HepG2 (cell line): Measurements from ENCODE around the gene SORD. TPM values are rescaled to one million over a fixed set of nuclear protein-coding genes. Genes with fewer than 3 reads are reported as not detected.
"Not testable (repeated sequence)": the region's sequence is repeated elsewhere in the genome, so short reads cannot be mapped to it uniquely, and the experiment has no call there.

Experiments used
- BORCS8-MEF2B ChIP-seq: sonication (generic); formaldehyde crosslinking; IDR thresholded peaks from 2 replicates; pipeline ENCODE4 v1.8.0; 2022; ENCODE audit warnings: mild to moderate bottlenecking, missing genetic modification reagents
- CEBPB ChIP-seq: IDR thresholded peaks from 2 replicates; pipeline ENCODE4 v1.6.1; 2011; ENCODE audit warnings: low read depth, low read length, improper control_type of control experiment, borderline replicate concordance
- CREB1 ChIP-seq, 2 experiments: fragments of 450-650 bp in 1 of 2; IDR thresholded peaks; 2 replicates each; pipeline ENCODE4 v1.6.1; 2016 to 2017; ENCODE audit warnings: control low read depth in 1 of 2, mild to moderate bottlenecking in 1 of 2, missing compliant biosample characterization in 1 of 2, missing genetic modification characterization in 1 of 2
- FOXA3 ChIP-seq: IDR thresholded peaks from 2 replicates; pipeline ENCODE4 v1.6.1; 2016; ENCODE audit warnings: missing genetic modification reagents, missing compliant biosample characterization
- FOXK1 ChIP-seq: sonication (generic); formaldehyde crosslinking; IDR thresholded peaks from 2 replicates; pipeline ENCODE4 v1.4.0; 2020; ENCODE audit warnings: low read depth, missing genetic modification reagents, borderline replicate concordance
- ISL2 ChIP-seq: sonication (generic); formaldehyde crosslinking; IDR thresholded peaks from 2 replicates; pipeline ENCODE4 v1.5.0; 2020; ENCODE audit warnings: missing genetic modification reagents
- KDM3A ChIP-seq: IDR thresholded peaks from 2 replicates; pipeline ENCODE4 v1.6.1; 2018; ENCODE audit warnings: low read depth, missing compliant biosample characterization
- NONO ChIP-seq, 2 experiments: fragments of 450-650 bp in 1 of 2; sonication (generic) in 1 of 2; formaldehyde crosslinking in 1 of 2; IDR thresholded peaks in 1 of 2; conservative IDR thresholded peaks in 1 of 2; 2 replicates each; pipeline versions ENCODE4 v1.6.1 to v1.8.0; 2017 to 2022; ENCODE audit warnings: mild to moderate bottlenecking in 1 of 2, missing genetic modification reagents in 1 of 2, moderate library complexity in 1 of 2
- RCOR2 ChIP-seq: IDR thresholded peaks from 2 replicates; pipeline ENCODE4 v1.6.1; 2016; ENCODE audit warnings: missing biosample characterization, missing genetic modification reagents
- RFXAP ChIP-seq: sonication (generic); formaldehyde crosslinking; IDR thresholded peaks from 2 replicates; pipeline ENCODE4 v1.4.0; 2020; ENCODE audit warnings: missing genetic modification reagents, borderline replicate concordance
- STAT6 ChIP-seq: sonication (generic); formaldehyde crosslinking; IDR thresholded peaks from 2 replicates; pipeline ENCODE4 v1.4.0; 2020; ENCODE audit warnings: missing genetic modification reagents, mild to moderate bottlenecking, borderline replicate concordance
- ZNF281 ChIP-seq: sonication (generic); formaldehyde crosslinking; IDR thresholded peaks from 2 replicates; pipeline ENCODE4 v1.4.0; 2020; ENCODE audit warnings: missing genetic modification reagents, borderline replicate concordance
- ZNF337 ChIP-seq: sonication (generic); formaldehyde crosslinking; IDR thresholded peaks from 2 replicates; pipeline ENCODE4 v1.5.1; 2020; ENCODE audit warnings: missing genetic modification reagents, low read depth, mild to moderate bottlenecking, borderline replicate concordance
- ZNF609 ChIP-seq: sonication (generic); formaldehyde crosslinking; IDR thresholded peaks from 2 replicates; pipeline ENCODE4 v1.4.0; 2020; ENCODE audit warnings: mild to moderate bottlenecking, missing genetic modification reagents, borderline replicate concordance
- ZNF747 ChIP-seq: sonication (generic); formaldehyde crosslinking; IDR thresholded peaks from 2 replicates; pipeline ENCODE4 v1.8.1; 2023; ENCODE audit warnings: missing genetic modification reagents, mild to moderate bottlenecking, borderline replicate concordance
- ZNF788 ChIP-seq: sonication (generic); formaldehyde crosslinking; IDR thresholded peaks from 2 replicates; pipeline ENCODE4 v1.5.0; 2020; ENCODE audit warnings: mild to moderate bottlenecking, missing genetic modification reagents, borderline replicate concordance
- polyA plus RNA-seq, 8 experiments: library from polyadenylated mRNA; depleted of rRNA in 3 of 8; stranded (reverse) in 7 of 8; unstranded in 1 of 8; fragments of >200 nt; fragmentation: Illumina TruSeq in 4 of 8; extraction: Trizol in 4 of 8; gene quantifications; 2 replicates each; pipeline versions ENCODE4 v1.2.1 to v1.2.3, GENCODE V29; 2011 to 2016; ENCODE audit warnings: low read depth in 4 of 8, missing spikeins in 1 of 8, mixed read lengths in 1 of 8; ENCODE audit not compliant: insufficient read depth in 1 of 8
- total RNA-seq, 5 experiments: library from RNA; depleted of rRNA; stranded (reverse); fragments of >200 nt; fragmentation: Illumina TruSeq; extraction: Trizol; gene quantifications; 2 replicates each; pipeline ENCODE4 v1.2.3, GENCODE V29; 2016; ENCODE audit warnings: low read depth in 1 of 5

SORD gene
- total and polyA plus RNA-seq, 2 of the 13 experiments (the other 11 are each of a cell fraction or from before 2014, with no cell fraction given), result 59.1 to 95.3 TPM

- TF ChIP-seq STAT6 (CRISPR knock-in tag) (peak; percentile 66; the same call in 1 of the 2 replicates), RCOR2 (CRISPR knock-in tag) (peak; percentile 79), ISL2 (CRISPR knock-in tag) (peak; percentile 91), ZNF281 (CRISPR knock-in tag) (peak; percentile 14; the same call in 1 of the 2 replicates), ZNF788 (CRISPR knock-in tag) (peak; percentile 29; the same call in 1 of the 2 replicates), ZNF337 (CRISPR knock-in tag) (0 out of 2 replicates have a peak, but pooled peaks have one; percentile 29), ZNF609 (CRISPR knock-in tag) (peak; percentile 90), ZNF747 (CRISPR knock-in tag) (0 out of 2 replicates have a peak, but pooled peaks have one; percentile 25), RFXAP (CRISPR knock-in tag) (0 out of 2 replicates have a peak, but pooled peaks have one; percentile 35), KDM3A (CRISPR knock-in tag) (peak; percentile 51; the same call in 1 of the 2 replicates), NONO (CRISPR knock-in tag; conservative IDR thresholded peaks at IDR 0.05) (peak; percentile 69; the same call in 1 of the 2 replicates), FOXA3 (CRISPR knock-in tag) (peak; percentile 90), FOXK1 (CRISPR knock-in tag) (peak; percentile 69; the same call in 1 of the 2 replicates), CREB1 (CRISPR knock-in tag; IDR thresholded peaks at IDR 0.05) (0 out of 2 replicates have a peak, but pooled peaks have one; percentile 39), CEBPB (peak; percentile 55; the same call in 1 of the 2 replicates), BORCS8-MEF2B (peak; percentile 41; the same call in 1 of the 2 replicates)
- TF ChIP-seq NONO, CREB1 (IDR thresholded peaks at IDR 0.05): not testable (repeated sequence)
Observed at GRCh38 chr15:44979617-44980339, 43.2 kb upstream of the SORD start (continued).
